ENCODE measurements around the gene TRHDE.

GRCh38 chr12:72485017-72485701 lies 213.0 kb downstream of the TRHDE start:
- TF ChIP-seq CTCF (conservative IDR thresholded peaks at IDR 0.05 in 1 of 2, IDR thresholded peaks at IDR 0.05 in 1 of 2; ENCODE audit: low read depth in 1 of 2, low read length in 2 of 2) (no peak), EZH2 (IDR thresholded peaks at IDR 0.05; ENCODE audit: low read length, missing control alignments) (no peak)

Data from fibroblast of lung (primary cell).